ENCODE measurements around the gene KRTAP2-2.
A peak's percentile ranks its signal among the peaks of the same experiment; 100 is the strongest.
"Not testable (repeated sequence)": the region's sequence is repeated elsewhere in the genome, so short reads cannot be mapped to it uniquely, and the experiment has no call there.

GRCh38 chr17:41059276-41060051 is 4.4 kb upstream of the KRTAP2-2 start:
- TF ChIP-seq CREB1 (IDR thresholded peaks at IDR 0.05; ENCODE audit: low read depth); FOXM1 (IDR thresholded peaks at IDR 0.05; ENCODE audit: borderline replicate concordance, low read depth); RAD21 (IDR thresholded peaks at IDR 0.05; ENCODE audit: low read depth); YY1 (IDR thresholded peaks at IDR 0.05; ENCODE audit: low read depth): not testable (repeated sequence)
- TF ChIP-seq TEAD4 (IDR thresholded peaks at IDR 0.05), result peak; percentile 55; the same call in 1 of the 2 replicates
- TF ChIP-seq, protein P1, sequence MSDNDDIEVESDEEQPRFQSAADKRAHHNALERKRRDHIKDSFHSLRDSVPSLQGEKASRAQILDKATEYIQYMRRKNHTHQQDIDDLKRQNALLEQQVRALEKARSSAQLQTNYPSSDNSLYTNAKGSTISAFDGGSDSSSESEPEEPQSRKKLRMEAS (IDR thresholded peaks at IDR 0.05), result not testable (repeated sequence)

Measured in Ishikawa (cell line).